Chondrocyte (in vitro differentiated cells): ENCODE data around the gene CST7. TPM values are rescaled to one million over a fixed set of nuclear protein-coding genes. Genes with fewer than 3 reads are reported as not detected.

Source experiments
- DNase-seq: peaks from one replicate; pipeline ENCODE4 v3.0.0; 2021; ENCODE audit warnings: mixed read lengths, low spot score
- H3K27ac Mint-ChIP-seq: one replicate; pipeline ENCODE4 v1.8.0; 2021; ENCODE audit warnings: mild to moderate bottlenecking, moderate library complexity, mixed read lengths; ENCODE audit not compliant: unreplicated experiment
- H3K27me3 Mint-ChIP-seq: 2 replicates; pipeline ENCODE4 v1.8.0; 2021; ENCODE audit warnings: low read depth, mixed read lengths
- H3K36me3 Mint-ChIP-seq: 2 replicates; pipeline ENCODE4 v1.8.0; 2021; ENCODE audit warnings: low read depth, mixed read lengths
- H3K4me1 Mint-ChIP-seq: 2 replicates; pipeline ENCODE4 v1.8.0; 2021; ENCODE audit warnings: low read depth, mild to moderate bottlenecking, mixed read lengths
- H3K4me3 Mint-ChIP-seq: one replicate; pipeline ENCODE4 v1.8.0; 2021; ENCODE audit warnings: mild to moderate bottlenecking, moderate library complexity, mixed read lengths; ENCODE audit not compliant: unreplicated experiment
- H3K9me3 Mint-ChIP-seq: 2 replicates; pipeline ENCODE4 v1.8.0; 2021; ENCODE audit warnings: low read depth, mixed read lengths
- CTCF ChIP-seq: fragments of 200-600 bp; sonication (generic); IDR thresholded peaks from 2 replicates; pipeline ENCODE4 v1.5.0; 2021; ENCODE audit warnings: antibody characterized with exemption, mild to moderate bottlenecking, moderate library complexity
- total RNA-seq: library from RNA; stranded (reverse); gene quantifications from 3 replicates; pipeline ENCODE4 v1.2.1, GENCODE V29; 2021

Gene CST7
- total RNA-seq, 1 donor from 2014 or later: not detected

GRCh38 chr20:24979036-24979960 is 30.2 kb downstream of the CST7 start:
- Mint-ChIP-seq H3K4me3 (no peak overlapping the region), H3K4me1 (no peaks in the 10 kb centered on the region), H3K36me3 (peaks cover 52% of the 10 kb centered on the region), H3K9me3 (peaks cover 24% of the 10 kb centered on the region), H3K27me3 (no peaks in the 10 kb centered on the region), H3K27ac (no peak overlapping the region)
- TF ChIP-seq CTCF: no peak
- no peak for DNase-seq

- H3K27ac Mint-ChIP-seq: no peak overlapping the region
- no peak overlapping the region for H3K4me3 Mint-ChIP-seq
Measured at GRCh38 chr20:24980291-24981053, 31.4 kb downstream of the CST7 start.

GRCh38 chr20:24981282-24981681 is 32.2 kb downstream of the CST7 start:
- H3K9me3 Mint-ChIP-seq: peaks cover 14% of the 10 kb centered on the region
- no peak overlapping the region for H3K4me3 Mint-ChIP-seq
- no peaks in the 10 kb centered on the region for H3K27me3 Mint-ChIP-seq
- no peak overlapping the region for H3K27ac Mint-ChIP-seq
- H3K36me3 Mint-ChIP-seq: peaks cover 42% of the 10 kb centered on the region
- no peak for TF ChIP-seq CTCF
- DNase-seq: no peak
- H3K4me1 Mint-ChIP-seq: no peaks in the 10 kb centered on the region

More at GRCh38 chr20:24980291-24981053, 31.4 kb downstream of the CST7 start:
- Mint-ChIP-seq H3K36me3 (peaks cover 50% of the 10 kb centered on the region), H3K27me3 (no peaks in the 10 kb centered on the region), H3K4me1 (no peaks in the 10 kb centered on the region), H3K9me3 (peaks cover 22% of the 10 kb centered on the region)
- DNase-seq: no peak
- no peak for TF ChIP-seq CTCF

- H3K4me1 Mint-ChIP-seq: no peaks in the 10 kb centered on the region
- H3K27me3 Mint-ChIP-seq: no peaks in the 10 kb centered on the region
- peaks cover 37% of the 10 kb centered on the region for H3K36me3 Mint-ChIP-seq
- no peak overlapping the region for H3K27ac Mint-ChIP-seq
- no peak for TF ChIP-seq CTCF
- H3K4me3 Mint-ChIP-seq: no peak overlapping the region
- DNase-seq: no peak
- peaks cover 9% of the 10 kb centered on the region for H3K9me3 Mint-ChIP-seq
Measured at GRCh38 chr20:24981790-24982189, 32.7 kb downstream of the CST7 start.

GRCh38 chr20:24983896-24984295 is 34.8 kb downstream of the CST7 start:
- H3K27me3 Mint-ChIP-seq: no peaks in the 10 kb centered on the region
- H3K4me3 Mint-ChIP-seq: no peak overlapping the region
- H3K9me3 Mint-ChIP-seq: peaks cover 7% of the 10 kb centered on the region
- no peak for DNase-seq
- H3K4me1 Mint-ChIP-seq: no peaks in the 10 kb centered on the region
- no peak for TF ChIP-seq CTCF
- no peak overlapping the region for H3K27ac Mint-ChIP-seq
- H3K36me3 Mint-ChIP-seq: peaks cover 24% of the 10 kb centered on the region
